NCI-H2196 (cell line): ENCODE measurements around the gene AIFM3.
"Not testable (repeated sequence)": the region's sequence is repeated elsewhere in the genome, so short reads cannot be mapped to it uniquely, and the experiment has no call there.

Source experiments
- DNase-seq: peaks from one replicate; lab custom pipeline; 2025; ENCODE audit not compliant: unreplicated experiment; lab: John Stamatoyannopoulos, UW

Gene AIFM3

GRCh38 chr22:20966883-20967696 lies at the start of gene AIFM3:
Gene AIFM3, plus strand, starts transcription at chr22:20967255. Its CDS starts 690 bp downstream, at chr22:20967945.
- no peak for DNase-seq

GRCh38 chr22:20918663-20919218 lies 48.3 kb upstream of the AIFM3 start:
- DNase-seq = no peak

GRCh38 chr22:20919718-20920117 lies 47.3 kb upstream of the AIFM3 start:
- no peak for DNase-seq

- no peak for DNase-seq
These were observed 46.2 kb upstream of the AIFM3 start for GRCh38 chr22:20920881-20921203.

- DNase-seq = no peak
These were observed 44.8 kb upstream of the AIFM3 start for GRCh38 chr22:20922141-20922751.

- no peak for DNase-seq
These were observed 40.8 kb upstream of the AIFM3 start for GRCh38 chr22:20926243-20926642.

- DNase-seq = no peak
These were observed 39.0 kb upstream of the AIFM3 start for GRCh38 chr22:20927940-20928572.

GRCh38 chr22:20928573-20928967 lies 38.5 kb upstream of the AIFM3 start:
- no peak for DNase-seq

GRCh38 chr22:20930004-20930403 lies 37.1 kb upstream of the AIFM3 start:
- DNase-seq = no peak

- not testable (repeated sequence) for DNase-seq
These were observed 36.6 kb upstream of the AIFM3 start for GRCh38 chr22:20930435-20930834.

- DNase-seq = no peak
These were observed 35.9 kb upstream of the AIFM3 start for GRCh38 chr22:20931126-20931654.

- no peak for DNase-seq
These were observed 33.1 kb upstream of the AIFM3 start for GRCh38 chr22:20933910-20934309.

- not testable (repeated sequence) for DNase-seq
These were observed 32.0 kb upstream of the AIFM3 start for GRCh38 chr22:20935049-20935448.

GRCh38 chr22:20935780-20936539 lies 31.1 kb upstream of the AIFM3 start:
- DNase-seq = not testable (repeated sequence)

- no peak for DNase-seq
These were observed 29.8 kb upstream of the AIFM3 start for GRCh38 chr22:20937031-20937793.

- DNase-seq = no peak
These were observed 29.0 kb upstream of the AIFM3 start for GRCh38 chr22:20937794-20938671.

GRCh38 chr22:20939457-20940185 lies 27.4 kb upstream of the AIFM3 start:
- not testable (repeated sequence) for DNase-seq

GRCh38 chr22:20940186-20940651 lies 26.8 kb upstream of the AIFM3 start:
- no peak for DNase-seq
